Stomach (tissue), 4 donors: ENCODE results near the gene IFT74.

Experiments used
- CTCF ChIP-seq, 7 experiments: fragments of 450-650 bp in 4 of 7; fragments of 200-600 bp in 3 of 7; sonication (generic) in 3 of 7; IDR thresholded peaks; one replicate each; pipeline ENCODE4 v1.5.1; 2016 to 2019; ENCODE audit warnings: antibody characterized with exemption in 7 of 7, control low read depth in 2 of 7, mild to moderate bottlenecking in 1 of 7
- EP300 ChIP-seq: sonication (generic); formaldehyde crosslinking; IDR thresholded peaks from one replicate; pipeline ENCODE4 v1.6.1; 2017; ENCODE audit warnings: antibody characterized with exemption
- POLR2A ChIP-seq, 4 donors: fragments of 450-650 bp; IDR thresholded peaks; one replicate each; pipeline ENCODE4 v1.6.1; 2016; ENCODE audit warnings: antibody characterized with exemption in 4 of 4, control low read depth in 2 of 4, mild to moderate bottlenecking in 1 of 4, moderate library complexity in 1 of 4
- POLR2AphosphoS5 ChIP-seq, 3 donors: sonication (generic); formaldehyde crosslinking; IDR thresholded peaks; one replicate each; pipeline ENCODE4 v1.6.1; 2016; ENCODE audit warnings: antibody characterized with exemption in 3 of 3

- TF ChIP-seq CTCF (IDR thresholded peaks at IDR 0.05) (no peak), POLR2A (IDR thresholded peaks at IDR 0.05) (no peak), POLR2AphosphoS5 (IDR thresholded peaks at IDR 0.05) (no peak), EP300 (no peak)
Measured at GRCh38 chr9:27059412-27059811, 103.2 kb downstream of the IFT74 start.
